Measurements from ENCODE around the gene TP63. TPM values are rescaled to one million over a fixed set of nuclear protein-coding genes. Genes with fewer than 3 reads are reported as not detected.

TP63 gene
- total RNA-seq, 1 donor from 2014 or later, result 0.11 TPM

DNA sequence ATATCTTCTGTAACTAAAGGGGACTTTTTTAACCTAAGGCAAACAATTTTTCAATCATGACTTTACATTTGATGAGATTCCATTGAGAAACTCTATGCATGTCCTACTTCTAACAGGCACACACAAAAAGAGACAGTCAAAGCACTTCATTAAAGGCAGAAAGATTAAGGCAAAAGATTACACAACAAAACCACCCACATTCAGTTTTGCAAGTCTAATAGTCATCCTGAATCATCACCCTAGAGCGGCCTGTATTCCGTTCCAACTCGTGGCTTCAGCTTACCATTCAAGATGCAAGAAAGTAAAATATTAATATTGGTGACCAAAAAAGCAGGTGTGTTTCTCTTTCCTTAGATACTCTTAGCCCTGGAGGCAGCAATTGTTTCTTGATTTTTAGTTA is 283.6 kb downstream of the TP63 start:
- intact Hi-C loops (cut with DNase I), result no loop called here
- no peak for ATAC-seq (ENCODE audit: poor library complexity)
- DNase-seq, result no peak

DNA sequence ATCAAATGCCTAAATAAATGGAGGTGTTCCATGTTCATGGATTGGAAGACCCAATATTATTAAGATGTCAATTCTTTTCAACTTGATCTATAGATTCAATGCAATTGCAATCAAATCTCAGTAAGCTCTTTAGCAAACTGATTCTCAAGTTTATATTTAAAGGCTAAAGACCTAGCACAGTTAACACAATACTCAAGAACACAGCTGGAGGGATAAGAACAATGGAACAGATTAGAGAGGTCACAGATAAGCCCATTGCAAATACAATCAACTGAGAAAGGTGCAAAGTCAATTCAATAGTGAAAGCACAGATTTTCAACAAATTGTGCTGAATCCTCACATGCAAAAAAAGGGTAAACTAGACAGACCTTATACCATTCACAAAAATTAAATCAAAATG is 290.6 kb downstream of the TP63 start:
- ATAC-seq (ENCODE audit: poor library complexity) (no peak), DNase-seq (no peak)
- intact Hi-C loops (cut with DNase I), result no loop called here

DNA sequence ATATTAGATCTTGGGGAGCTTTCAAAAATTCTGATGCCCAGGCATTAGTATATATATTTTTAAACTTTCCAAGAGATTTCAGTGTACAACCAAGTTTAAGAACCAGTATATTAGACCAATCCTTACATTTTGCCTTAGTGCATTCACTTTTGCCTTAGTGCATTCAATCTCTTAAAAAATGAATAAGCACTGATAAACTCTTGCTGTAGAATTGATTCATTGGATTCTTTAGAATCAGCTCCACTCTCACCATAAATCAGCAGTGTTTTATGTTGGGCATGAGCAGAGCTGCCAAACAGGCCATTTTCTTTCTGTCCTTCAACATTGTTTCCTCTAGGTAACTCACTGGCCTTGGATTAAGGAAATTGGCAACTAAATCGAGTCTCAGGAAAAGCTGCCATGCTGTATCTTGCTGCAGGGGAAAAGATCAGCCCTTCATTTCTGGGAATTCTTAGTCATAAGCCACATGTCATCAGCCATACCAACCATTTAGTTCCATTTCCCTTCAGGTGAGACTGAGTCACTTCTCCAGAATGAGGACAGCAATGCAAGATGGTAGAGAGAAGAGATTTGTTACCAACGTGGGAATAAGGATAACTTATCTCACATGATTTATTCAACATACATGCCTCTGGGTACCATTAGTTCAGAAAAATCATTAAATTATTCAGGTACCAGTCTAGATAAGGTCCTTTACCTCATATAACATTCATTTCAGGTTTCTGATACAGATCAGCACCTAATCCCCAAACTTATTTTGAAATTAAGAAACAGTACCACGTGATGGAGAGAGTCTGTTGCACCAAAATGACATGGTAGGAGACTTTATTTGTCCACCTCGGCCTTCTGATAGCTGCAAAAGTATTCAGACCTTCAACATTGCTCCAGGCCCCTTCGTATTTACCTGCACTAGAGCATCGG is 297.0 kb downstream of the TP63 start:
- DNase-seq (no peak), ATAC-seq (ENCODE audit: poor library complexity) (no peak)
- intact Hi-C loops (cut with DNase I), result no loop called here

DNA sequence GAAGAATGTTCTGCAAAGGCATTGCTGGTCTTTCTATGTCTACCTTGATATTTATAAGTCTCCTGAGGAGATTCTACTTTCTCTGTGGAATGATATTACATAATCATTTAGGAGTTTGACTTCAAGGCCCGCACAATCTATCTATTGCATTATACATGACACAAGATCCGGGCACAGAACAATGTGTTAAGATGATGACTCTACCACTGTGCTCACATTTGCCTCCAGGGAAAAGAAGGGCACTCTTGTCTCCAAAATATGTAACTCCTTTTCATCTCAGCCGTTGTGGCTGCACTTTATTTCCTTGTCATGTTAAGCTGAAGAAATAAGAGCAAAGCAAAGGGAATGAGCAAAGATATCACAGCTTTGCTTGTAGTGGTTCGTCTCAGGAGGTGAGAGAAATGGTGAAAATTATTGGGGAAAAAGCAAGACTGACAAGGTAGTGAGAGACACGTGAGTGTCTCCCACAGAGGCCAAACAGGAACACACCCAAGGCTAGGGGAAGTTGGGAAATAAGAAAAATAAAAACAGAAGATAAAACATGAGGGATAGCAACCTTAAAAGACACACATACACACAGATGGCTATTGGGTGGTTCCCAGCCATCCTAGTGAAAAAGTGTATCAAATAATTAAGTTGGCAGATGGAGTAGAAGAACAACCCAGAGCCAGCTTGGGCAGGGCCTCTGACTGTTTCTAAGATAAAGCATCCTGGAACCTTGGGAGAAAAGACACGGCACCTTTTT is 305.2 kb downstream of the TP63 start:
- ATAC-seq (ENCODE audit: poor library complexity), result no peak
- no peak for DNase-seq

DNA sequence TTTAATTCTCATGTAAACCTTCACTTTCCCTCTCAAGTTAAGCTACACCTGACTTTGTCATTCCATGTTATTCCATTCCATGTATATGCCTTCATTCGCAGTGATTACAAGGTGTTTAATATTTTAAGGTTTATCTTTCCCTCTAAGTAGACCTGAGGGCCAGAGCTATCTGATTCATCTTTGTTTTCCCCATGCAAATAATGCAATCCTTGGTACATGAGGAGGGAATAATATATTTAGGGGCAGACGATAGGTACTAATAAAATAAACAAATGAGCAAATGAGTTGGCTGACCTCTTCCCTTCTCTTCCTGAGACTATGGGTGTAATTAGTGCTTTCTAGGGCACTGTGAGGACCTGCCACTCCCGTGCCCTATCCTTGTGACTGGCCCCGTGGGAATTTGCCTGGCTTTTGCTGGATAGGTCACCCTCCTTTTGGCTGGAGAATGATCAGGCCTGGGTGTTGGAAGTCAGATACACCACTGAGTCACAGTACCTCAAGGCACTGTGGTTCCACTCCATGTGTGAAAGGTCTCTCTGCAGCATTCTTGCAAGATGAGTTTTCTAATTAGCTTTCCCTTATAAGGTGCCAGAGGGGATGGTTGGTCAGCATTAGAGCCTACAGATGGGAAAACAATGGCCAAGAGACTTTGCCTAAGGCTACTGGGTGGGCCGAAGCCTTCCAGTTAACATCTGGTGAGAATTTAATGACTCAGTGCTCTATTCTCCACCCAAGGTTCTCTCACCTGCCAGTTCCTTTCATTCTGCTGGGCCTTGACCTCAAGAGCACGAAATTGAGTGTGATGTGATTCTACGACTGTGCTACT is 306.3 kb downstream of the TP63 start:
- DNase-seq, result no peak
- no peak for ATAC-seq (ENCODE audit: poor library complexity)
- intact Hi-C loops (cut with DNase I), result no loop called here

More for the DNA sequence above, 305.2 kb downstream of the TP63 start:
- intact Hi-C loops (cut with DNase I), result no loop called here

DNA sequence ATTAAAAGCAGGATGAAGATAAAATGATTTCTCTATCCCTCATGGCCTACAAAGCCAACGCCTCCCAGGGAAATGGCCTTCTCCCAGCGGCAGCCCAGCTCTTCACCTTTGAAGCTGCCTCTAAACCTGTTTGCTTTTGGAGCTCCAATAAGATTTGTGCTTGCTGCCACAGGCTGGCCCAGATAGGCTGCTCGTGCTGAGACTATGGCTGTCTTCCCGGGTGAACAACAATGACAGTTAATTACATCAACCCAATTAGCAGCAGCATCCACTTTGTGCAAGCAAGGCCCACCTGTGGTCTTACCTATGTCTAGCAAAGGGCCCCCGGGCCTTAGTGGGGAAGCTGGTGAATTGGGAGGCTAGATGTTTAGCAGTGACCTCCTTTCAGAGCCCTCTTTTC is 309.9 kb downstream of the TP63 start:
- ATAC-seq (ENCODE audit: poor library complexity) (no peak), DNase-seq (no peak)
- intact Hi-C loops (cut with DNase I), result loop anchor here (10.0 kb wide), 1 partner anchor 256 kb away; no protein-coding TSS in a partner anchor

DNA sequence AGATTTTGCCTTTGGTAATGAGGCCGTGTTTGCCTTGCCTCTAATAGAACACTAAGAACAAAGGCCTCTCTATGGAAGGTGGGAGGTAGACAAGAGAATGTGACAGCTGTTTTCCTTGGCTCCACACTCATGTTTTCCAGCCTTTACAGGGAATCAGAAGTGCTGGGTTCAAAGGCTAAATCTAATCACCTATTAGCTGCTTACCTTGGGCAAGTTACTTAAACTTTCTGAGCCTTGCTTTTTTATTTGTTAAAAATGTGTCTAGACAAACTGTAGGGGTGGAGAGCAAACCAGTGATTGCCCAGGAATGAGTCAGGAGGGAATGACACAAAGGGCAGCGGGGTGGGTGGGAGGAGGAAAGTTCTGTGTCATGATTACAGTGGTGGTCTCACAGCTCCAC is 310.5 kb downstream of the TP63 start:
- intact Hi-C loops (cut with DNase I), result loop anchor here (10.0 kb wide), 1 partner anchor 257 kb away; no protein-coding TSS in a partner anchor

DNA sequence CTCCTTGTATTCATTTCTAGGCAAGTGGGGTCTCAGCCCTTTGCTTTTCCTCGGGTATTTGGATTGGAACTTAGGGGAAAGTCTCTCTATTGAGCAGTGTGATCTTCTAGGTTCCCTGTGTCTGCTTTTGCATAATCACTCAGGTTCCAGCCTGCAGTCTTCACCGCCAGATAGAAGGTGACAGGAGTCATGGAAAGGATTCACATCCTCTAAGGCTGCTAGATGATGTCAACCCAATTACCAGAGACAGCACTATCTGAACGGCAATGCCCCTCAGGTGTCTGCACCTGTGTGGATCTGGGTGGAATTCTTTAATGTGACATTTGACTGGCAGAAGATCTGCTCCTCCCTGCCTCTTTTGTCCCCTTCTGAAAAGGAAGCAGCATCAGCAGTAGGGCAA is 311.8 kb downstream of the TP63 start:
- intact Hi-C loops (cut with DNase I), result loop anchor here (10.0 kb wide), 1 partner anchor 258 kb away; no protein-coding TSS in a partner anchor

More for the DNA sequence above, 310.5 kb downstream of the TP63 start:
- ATAC-seq (ENCODE audit: poor library complexity) (no peak), DNase-seq (no peak)

DNA sequence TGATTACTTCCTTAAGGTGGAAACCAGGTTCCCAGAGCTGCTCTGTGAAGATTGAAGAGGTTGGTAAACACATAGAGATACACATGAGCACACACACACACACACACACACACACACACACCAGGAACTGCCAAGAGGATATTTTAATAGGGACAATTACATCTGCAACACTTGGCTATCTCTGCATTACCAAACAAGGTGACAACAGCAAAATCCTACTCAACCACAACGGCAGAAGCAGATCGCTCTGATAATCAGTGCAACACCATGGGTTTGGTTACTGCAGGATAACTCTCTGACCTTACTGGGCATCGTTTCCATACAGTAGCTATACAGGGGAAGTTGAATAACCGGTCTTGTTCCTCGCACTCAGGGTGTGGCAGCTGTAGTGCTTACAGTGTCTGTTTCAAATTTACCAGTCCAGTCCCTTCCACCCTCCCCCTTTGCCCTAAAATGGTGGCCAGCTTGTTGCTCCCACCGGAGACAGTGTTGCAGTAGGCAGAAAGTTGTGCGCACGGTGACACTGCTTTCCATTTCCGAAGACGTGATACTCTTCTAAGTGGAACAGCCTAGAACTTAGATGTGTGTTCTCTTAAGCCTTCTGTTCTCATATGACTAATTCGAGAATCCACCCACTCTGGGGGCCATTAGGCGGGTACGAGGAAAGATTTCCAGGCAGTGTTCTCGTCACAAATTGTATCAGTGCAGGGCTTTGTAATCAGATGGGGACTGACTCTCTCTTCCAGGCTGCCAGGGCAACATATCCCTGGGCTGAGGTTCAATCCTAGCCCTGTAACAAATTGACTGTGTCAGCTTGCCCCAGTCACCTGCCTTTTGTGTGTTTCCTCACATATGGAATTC is 313.3 kb downstream of the TP63 start:
- intact Hi-C loops (cut with DNase I), result loop anchor here (5.0 to 10.0 kb wide), 2 partner anchors 260 to 672 kb away; no protein-coding TSS in a partner anchor
- DNase-seq (no peak), ATAC-seq (ENCODE audit: poor library complexity) (no peak)

More for the DNA sequence above, 311.8 kb downstream of the TP63 start:
- DNase-seq (no peak), ATAC-seq (ENCODE audit: poor library complexity) (no peak)

DNA sequence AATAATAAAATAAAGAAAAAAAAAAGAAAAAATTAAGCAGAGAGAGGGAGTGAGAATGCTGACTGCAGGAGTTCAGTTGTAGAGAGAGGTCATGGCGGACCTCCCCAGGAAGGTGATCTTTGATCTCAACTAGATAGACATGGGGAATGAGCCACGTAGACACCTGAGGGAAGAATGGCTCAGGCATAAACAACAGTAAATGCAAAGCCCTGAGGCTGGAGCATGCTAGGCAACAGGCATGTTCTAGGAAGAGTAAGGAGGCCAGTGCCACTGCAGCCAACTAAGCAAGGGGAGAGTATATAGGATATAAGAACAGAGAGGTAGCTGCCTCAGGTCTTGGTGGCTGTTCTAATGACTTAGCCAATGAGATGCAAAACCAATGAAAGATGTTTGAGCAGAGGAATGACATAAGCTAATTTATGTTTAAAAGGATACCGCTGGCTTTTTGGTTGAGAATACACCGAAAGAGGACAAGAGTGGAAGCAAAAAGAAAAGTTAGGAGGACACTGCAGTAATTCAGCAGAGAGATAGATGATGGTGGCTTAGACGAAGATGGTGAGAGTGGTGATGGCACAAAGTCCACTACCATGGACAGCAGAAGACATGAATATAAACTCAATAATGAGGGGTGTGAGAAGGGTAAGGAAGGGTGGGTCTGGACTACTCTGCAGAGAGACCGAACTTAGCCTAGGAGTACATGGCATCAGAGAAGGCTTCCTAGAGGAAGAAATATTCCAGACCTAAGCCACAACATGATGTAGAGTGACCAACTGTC is 314.9 kb downstream of the TP63 start:
- DNase-seq (no peak), ATAC-seq (ENCODE audit: poor library complexity) (no peak)
- intact Hi-C loops (cut with DNase I), result loop anchor here (5.0 to 10.0 kb wide), 2 partner anchors 261 to 674 kb away; no protein-coding TSS in a partner anchor

Small RNA genes within 50 kb of the gene (microRNA-seq; reads per million reads assigned to microRNA genes)
- 1.3 reads per million for gene MIR944

All from Right ventricle myocardium superior (tissue), 1 donor.